Stimulated activated CD8-positive, alpha-beta memory T cell treated with anti-CD3 and anti-CD28 coated beads, Interleukin-4, amount 100 ng/mL, for 24 hours (primary cell): Measurements from ENCODE around the gene SLC22A24.
"Not testable (repeated sequence)": the region's sequence is repeated elsewhere in the genome, so short reads cannot be mapped to it uniquely, and the experiment has no call there.

Experiments
- DNase-seq: peaks from one replicate; pipeline ENCODE4 v3.0.0-alpha.2; 2020; ENCODE audit warnings: low read depth

The SLC22A24 gene, protein sequence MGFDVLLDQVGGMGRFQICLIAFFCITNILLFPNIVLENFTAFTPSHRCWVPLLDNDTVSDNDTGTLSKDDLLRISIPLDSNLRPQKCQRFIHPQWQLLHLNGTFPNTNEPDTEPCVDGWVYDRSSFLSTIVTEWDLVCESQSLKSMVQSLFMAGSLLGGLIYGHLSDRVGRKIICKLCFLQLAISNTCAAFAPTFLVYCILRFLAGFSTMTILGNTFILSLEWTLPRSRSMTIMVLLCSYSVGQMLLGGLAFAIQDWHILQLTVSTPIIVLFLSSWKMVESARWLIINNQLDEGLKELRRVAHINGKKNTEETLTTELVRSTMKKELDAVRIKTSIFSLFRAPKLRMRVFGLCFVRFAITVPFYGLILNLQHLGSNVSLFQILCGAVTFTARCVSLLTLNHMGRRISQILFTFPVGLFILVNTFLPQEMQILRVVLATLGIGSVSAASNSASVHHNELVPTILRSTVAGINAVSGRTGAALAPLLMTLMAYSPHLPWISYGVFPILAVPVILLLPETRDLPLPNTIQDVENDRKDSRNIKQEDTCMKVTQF

GRCh38 chr11:63144121-63144520 lies at the start of gene SLC22A24:
Gene SLC22A24 (minus strand): TSS chr11:63144221. CDS start chr11:63143779, 442 bp downstream.
- DNase-seq = no peak

GRCh38 chr11:63180536-63180935 lies 36.5 kb upstream of the SLC22A24 start:
- DNase-seq = no peak

DNA sequence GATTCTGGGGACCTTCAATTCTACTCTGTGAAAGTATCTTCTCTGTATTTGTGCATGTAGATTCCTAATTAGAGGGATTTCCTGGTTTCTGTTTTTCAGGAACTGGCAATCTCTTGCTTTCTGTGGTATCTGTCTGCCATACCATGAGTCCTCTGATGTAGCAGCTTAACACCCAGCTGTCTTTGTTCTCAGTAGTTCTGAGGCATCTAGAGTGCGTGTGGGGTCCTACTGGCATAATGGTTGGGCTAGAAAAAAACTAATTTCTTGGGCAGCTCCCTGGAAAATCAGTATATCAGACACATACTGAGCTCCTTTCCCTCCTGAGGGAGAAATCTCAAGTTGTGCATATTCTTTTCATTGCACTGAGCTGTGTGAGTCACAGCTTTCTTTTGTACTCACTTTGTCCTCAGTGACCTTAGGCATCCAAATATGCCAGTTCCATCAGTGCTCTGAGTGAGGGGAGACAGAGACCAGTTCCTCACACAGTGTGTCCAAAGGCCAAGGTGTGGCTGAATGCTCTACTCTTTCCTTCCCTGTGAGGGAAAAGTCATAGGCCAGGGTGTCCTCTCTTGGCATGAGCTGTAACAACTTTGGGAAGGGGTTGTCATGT lies 35.5 kb upstream of the SLC22A24 start:
- no peak for DNase-seq

DNA sequence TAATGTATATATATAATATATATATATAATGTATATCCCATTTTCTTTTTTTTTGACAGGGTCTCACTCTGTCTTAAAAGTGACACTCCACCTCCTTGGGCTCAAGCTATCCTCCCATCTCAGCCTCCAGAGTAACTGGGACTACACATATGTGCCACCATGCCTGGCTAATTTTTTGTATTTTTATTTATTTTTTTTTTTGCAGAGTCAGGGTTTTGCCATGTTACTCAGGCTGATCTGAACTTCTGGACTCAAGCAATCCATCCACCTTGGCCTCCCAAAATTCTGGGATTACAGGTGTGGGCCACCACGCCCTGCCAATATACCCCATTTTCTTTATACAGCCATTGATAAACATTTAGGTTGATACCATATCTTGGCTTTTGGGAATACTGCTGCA lies 33.9 kb upstream of the SLC22A24 start:
- no peak for DNase-seq

DNA sequence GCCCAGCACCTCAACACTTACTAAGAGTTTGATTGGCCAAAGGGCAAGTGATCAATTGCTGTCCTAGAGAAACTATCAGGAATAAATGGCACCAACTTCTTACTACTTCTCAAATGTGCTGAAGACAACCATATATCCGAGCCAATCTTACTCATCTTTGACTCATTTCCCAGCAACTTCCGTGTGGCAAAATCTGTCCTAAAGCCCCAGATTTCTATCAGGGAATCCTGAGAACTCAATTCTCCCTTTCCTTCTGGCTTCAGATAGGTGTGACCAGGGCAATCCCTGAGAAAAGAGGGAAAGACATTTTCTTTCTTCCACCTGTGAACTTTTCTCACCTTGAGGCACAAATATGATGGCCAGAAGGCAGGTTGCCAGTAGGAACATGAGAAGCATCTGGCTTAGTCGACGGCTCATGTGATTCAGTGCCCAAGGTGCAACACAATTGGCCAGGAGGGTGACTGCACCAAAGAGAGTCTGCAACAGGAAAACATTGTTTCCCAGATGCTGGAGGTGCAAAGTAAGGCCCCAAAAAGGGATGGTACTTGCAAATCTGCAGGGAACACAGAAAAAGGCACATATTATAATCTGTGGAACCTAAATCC lies 21.8 kb upstream of the SLC22A24 start:
- no peak for DNase-seq

GRCh38 chr11:63155794-63156193 lies 11.8 kb upstream of the SLC22A24 start:
- DNase-seq = no peak

DNA sequence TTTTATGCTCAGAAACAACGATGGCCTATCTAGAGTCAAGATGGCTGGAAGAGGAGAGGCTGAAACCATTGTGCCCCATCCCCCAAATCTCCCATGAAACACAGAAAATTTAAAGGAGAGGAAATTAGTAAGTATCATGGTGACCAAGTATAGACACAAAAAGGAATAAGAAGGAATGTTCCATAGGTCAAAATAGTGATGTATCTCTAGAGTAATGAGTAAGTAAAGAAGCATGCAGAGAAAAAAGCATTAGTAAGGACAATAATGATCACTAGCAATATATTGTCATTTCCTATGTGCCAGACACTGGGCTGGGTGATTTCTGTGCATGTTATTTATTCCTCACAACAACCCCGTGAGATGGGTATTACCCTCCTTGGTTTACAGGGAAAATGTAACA lies 2.6 kb upstream of the SLC22A24 start:
- DNase-seq = no peak

DNA sequence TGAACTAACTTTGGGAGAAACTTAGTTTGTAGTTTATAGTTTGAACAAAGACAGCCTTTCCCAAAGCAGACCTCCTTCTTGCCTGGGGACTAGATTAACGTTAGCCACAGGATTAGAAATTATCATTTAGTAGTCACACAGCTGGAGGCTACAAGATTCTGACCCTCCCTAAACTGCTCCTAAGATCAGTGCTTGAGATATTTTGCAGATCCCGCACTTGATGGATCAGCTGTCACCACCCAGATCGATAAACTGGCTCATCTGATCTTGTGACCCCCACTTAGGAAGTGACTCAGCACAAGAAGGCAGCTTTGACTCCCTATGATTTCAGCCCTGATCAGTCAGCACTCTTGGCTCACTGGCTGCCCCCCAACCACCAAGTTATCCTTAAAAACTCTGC lies 1.6 kb downstream of the SLC22A24 start:
- DNase-seq = no peak

DNA sequence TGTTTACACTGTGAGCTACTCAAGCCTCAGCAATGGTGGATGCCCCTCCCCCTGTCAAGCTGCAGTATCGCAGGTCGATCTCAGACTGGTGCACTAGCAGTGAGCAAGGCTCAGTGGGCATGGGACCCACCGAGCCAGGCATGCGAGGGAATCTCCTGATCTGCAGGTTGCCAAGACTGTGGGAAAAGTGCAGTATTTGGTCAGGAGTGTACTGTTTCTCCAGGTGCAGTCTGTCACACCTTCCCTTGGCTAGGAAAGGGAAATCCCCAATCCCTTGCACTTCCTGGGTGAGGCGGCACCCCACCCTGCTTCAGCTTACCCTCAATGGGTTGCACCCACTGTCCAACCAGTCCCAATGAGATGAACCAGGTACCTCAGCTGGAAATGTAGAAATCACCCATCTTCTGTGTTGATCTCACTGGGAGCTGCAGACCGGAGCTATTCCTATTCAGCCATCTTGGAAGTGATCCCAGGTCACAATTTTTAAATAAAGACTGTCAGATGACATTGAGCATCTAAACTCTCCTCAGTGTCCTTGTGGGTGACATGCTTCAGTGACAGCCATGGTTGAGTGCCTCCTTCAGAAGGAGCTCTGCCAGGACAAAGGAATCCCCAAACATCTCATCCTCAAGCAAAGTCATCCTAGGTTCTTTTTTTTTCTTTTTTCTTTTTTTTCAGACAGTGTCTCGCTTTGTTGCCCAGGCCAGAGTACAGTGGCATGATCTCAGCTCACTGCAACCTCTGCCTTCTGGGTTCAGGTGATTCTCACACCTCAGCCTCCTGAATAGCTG lies 10.8 kb downstream of the SLC22A24 start:
- DNase-seq = no peak

- no peak for DNase-seq
These were observed 44.5 kb downstream of the SLC22A24 start for GRCh38 chr11:63099555-63099954.

DNA sequence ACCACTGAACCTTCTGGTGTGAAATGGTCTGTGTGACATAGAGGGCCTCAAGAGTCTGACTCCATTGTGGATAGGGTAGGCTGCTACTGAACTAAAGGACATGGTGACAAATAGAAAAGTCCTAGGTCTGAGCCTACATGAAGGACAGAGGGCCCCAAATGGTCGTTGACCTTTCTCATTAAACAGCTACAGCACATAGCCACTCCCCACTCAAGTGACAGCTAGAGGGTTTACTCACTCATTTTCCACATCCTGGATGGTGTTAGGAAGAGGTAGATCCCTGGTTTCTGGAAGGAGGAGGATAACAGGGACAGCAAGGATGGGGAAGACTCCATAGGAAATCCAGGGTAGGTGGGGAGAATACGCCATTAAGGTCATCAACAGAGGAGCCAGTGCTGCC lies 63.3 kb downstream of the SLC22A24 start:
- no peak for DNase-seq

GRCh38 chr11:63046203-63046602 lies 97.8 kb downstream of the SLC22A24 start:
- not testable (repeated sequence) for DNase-seq

- no peak for DNase-seq
These were observed 101.4 kb downstream of the SLC22A24 start for GRCh38 chr11:63042596-63042995.

GRCh38 chr11:63032457-63032856 lies 111.6 kb downstream of the SLC22A24 start:
- no peak for DNase-seq
